ENCODE measurements around the gene CSE1L. TPM values are rescaled to one million over a fixed set of nuclear protein-coding genes. Genes with fewer than 3 reads are reported as not detected.
"Not testable (repeated sequence)": the region's sequence is repeated elsewhere in the genome, so short reads cannot be mapped to it uniquely, and the experiment has no call there.

Gene CSE1L
- total RNA-seq, 4 donors from 2014 or later, result 35.8 to 40.8 (median 39.5) TPM

GRCh38 chr20:49024220-49024619, 21.9 kb upstream of the CSE1L start:
- DNase-seq (ENCODE audit: low spot score in 2 of 2), result no peak
- intact Hi-C loops (cut with DNase I; ENCODE audit: low total_unique reads), result no loop called here
- no peak overlapping the region for H3K4me3 ChIP-seq (ENCODE audit: low read depth, poor library complexity, severe bottlenecking)
- TF ChIP-seq CTCF (IDR thresholded peaks at IDR 0.05) (no peak), POLR2A (IDR thresholded peaks at IDR 0.05) (no peak)
- 97% methylated on average over 5 of the region's 5 CpGs for WGBS, 2 donors

GRCh38 chr20:49028177-49028576, 17.9 kb upstream of the CSE1L start:
- intact Hi-C loops (cut with DNase I; ENCODE audit: low total_unique reads), result not testable (repeated sequence)

GRCh38 chr20:49028684-49029083, 17.4 kb upstream of the CSE1L start:
- no peak overlapping the region for H3K4me3 ChIP-seq (ENCODE audit: low read depth, poor library complexity, severe bottlenecking)
- no peak for DNase-seq (ENCODE audit: low spot score in 2 of 2)
- 72 to 74% methylated on average over 2 of the region's 2 CpGs for WGBS, 2 donors
- intact Hi-C loops (cut with DNase I; ENCODE audit: low total_unique reads), result no loop called here
- no peak for TF ChIP-seq CTCF (IDR thresholded peaks at IDR 0.05)
- no peak for TF ChIP-seq POLR2A (IDR thresholded peaks at IDR 0.05)

More at GRCh38 chr20:49028177-49028576, 17.9 kb upstream of the CSE1L start:
- H3K4me3 ChIP-seq (ENCODE audit: low read depth, poor library complexity, severe bottlenecking); DNase-seq (ENCODE audit: low spot score in 2 of 2): not testable (repeated sequence)
- 96 to 100% methylated on average over 2 of the region's 2 CpGs for WGBS, 2 donors

- WGBS, 2 donors, result 87 to 93% methylated on average over 1 of the region's 1 CpG
- no peak for TF ChIP-seq POLR2A (IDR thresholded peaks at IDR 0.05)
- no peak for TF ChIP-seq CTCF (IDR thresholded peaks at IDR 0.05)
- intact Hi-C loops (cut with DNase I; ENCODE audit: low total_unique reads), result no loop called here
- DNase-seq (ENCODE audit: low spot score in 2 of 2), result no peak
- no peak overlapping the region for H3K4me3 ChIP-seq (ENCODE audit: low read depth, poor library complexity, severe bottlenecking)
These were observed 16.9 kb upstream of the CSE1L start for GRCh38 chr20:49029203-49029602.

GRCh38 chr20:49030954-49031619, 15.0 kb upstream of the CSE1L start:
- WGBS, 2 donors, result 53% methylated on average over 6 of the region's 6 CpGs
- no peak for TF ChIP-seq CTCF (IDR thresholded peaks at IDR 0.05)
- TF ChIP-seq POLR2A (IDR thresholded peaks at IDR 0.05), result no peak
- DNase-seq (ENCODE audit: low spot score in 2 of 2), result no peak
- H3K4me3 ChIP-seq (ENCODE audit: low read depth, poor library complexity, severe bottlenecking), result no peak overlapping the region
- intact Hi-C loops (cut with DNase I; ENCODE audit: low total_unique reads), result no loop called here

GRCh38 chr20:49032455-49032854, 13.7 kb upstream of the CSE1L start:
- 96 to 99% methylated on average over 8 of the region's 8 CpGs for WGBS, 2 donors
- intact Hi-C loops (cut with DNase I; ENCODE audit: low total_unique reads), result no loop called here

More at GRCh38 chr20:49032455-49032854, 13.7 kb upstream of the CSE1L start:
- DNase-seq (ENCODE audit: low spot score in 2 of 2), result no peak
- TF ChIP-seq POLR2A (IDR thresholded peaks at IDR 0.05) (no peak), CTCF (IDR thresholded peaks at IDR 0.05) (no peak)
- H3K4me3 ChIP-seq (ENCODE audit: low read depth, poor library complexity, severe bottlenecking), result no peak overlapping the region
